Panc1 (cell line): ENCODE measurements around the gene ATP6V0C. TPM values are rescaled to one million over a fixed set of nuclear protein-coding genes. Genes with fewer than 3 reads are reported as not detected.

ENCODE experiments used
- ATAC-seq: fragments of 200-7000 bp; cut with Tn5 transposase; 2 replicates; pipeline ENCODE4 v1.9.1; 2020; ENCODE audit warnings: mild to moderate bottlenecking, moderate library complexity
- BruUV-seq: library from RNA; stranded (reverse); fragments of 400-500 nt; replicated peaks from 2 replicates; lab custom pipeline; 2021; lab: Mats Ljungman, UMichigan
- CTCF ChIA-PET: fragments of 300-600 bp; sonication (Branson Sonifier 250); formaldehyde crosslinking; loops from one replicate; lab custom pipeline; 2022; ENCODE audit warnings: antibody characterized with exemption; lab: Charles Lee
- POLR2A ChIA-PET: fragments of 300-600 bp; sonication (Branson Sonifier 250); formaldehyde crosslinking; loops from one replicate; lab custom pipeline; 2022; ENCODE audit warnings: antibody characterized with exemption; lab: Charles Lee
- DNase-seq: peaks from one replicate; pipeline ENCODE4 v3.0.0-alpha.2; 2010; ENCODE audit warnings: low read depth, low spot score
- H3K27ac ChIP-seq: 2 replicates; pipeline ENCODE4 v1.5.1; 2011; ENCODE audit warnings: mild to moderate bottlenecking, low read length, inconsistent platforms
- H3K27me3 ChIP-seq: fragments of 200-500 bp; sonication (Bioruptor generic); 2 replicates; pipeline ENCODE4 v1.6.0; 2014; ENCODE audit warnings: low read length, inconsistent platforms; ENCODE audit not compliant: control insufficient read depth, insufficient read depth
- H3K36me3 ChIP-seq: fragments of 200-500 bp; sonication (Bioruptor generic); 2 replicates; pipeline ENCODE4 v1.5.1; 2014; ENCODE audit warnings: inconsistent platforms, mild to moderate bottlenecking, low read length, moderate library complexity; ENCODE audit not compliant: control insufficient read depth, insufficient read depth
- H3K4me1 ChIP-seq: 2 replicates; pipeline ENCODE4 v1.5.1; 2011; ENCODE audit warnings: inconsistent platforms, mild to moderate bottlenecking, low read length, moderate library complexity; ENCODE audit not compliant: control insufficient read depth, insufficient read depth
- H3K4me3 ChIP-seq, 2 experiments: 2 replicates each; pipeline ENCODE4 v1.5.1; 2011 to 2012; ENCODE audit warnings: low read depth in 2 of 2, low read length in 2 of 2, mild to moderate bottlenecking in 2 of 2, inconsistent platforms in 1 of 2, moderate library complexity in 1 of 2
- H3K9me3 ChIP-seq: fragments of 200-500 bp; sonication (Bioruptor generic); 2 replicates; pipeline ENCODE4 v1.5.1; 2014; ENCODE audit warnings: low read depth, mild to moderate bottlenecking, inconsistent platforms, low read length, moderate library complexity; ENCODE audit not compliant: control insufficient read depth, insufficient read depth
- POLR2AphosphoS5 ChIP-seq: IDR thresholded peaks from 2 replicates; pipeline ENCODE4 v1.6.1; 2012; ENCODE audit warnings: mild to moderate bottlenecking, low read depth, low read length, moderate library complexity
- SIN3A ChIP-seq: IDR thresholded peaks from 2 replicates; pipeline ENCODE4 v1.6.1; 2012; ENCODE audit warnings: low read depth, mild to moderate bottlenecking, low read length, moderate library complexity, borderline replicate concordance; ENCODE audit not compliant: insufficient read depth
- TCF7L2 ChIP-seq: IDR thresholded peaks from 2 replicates; pipeline ENCODE4 v1.6.1; 2011; ENCODE audit warnings: mild to moderate bottlenecking, low read depth, low read length, inconsistent platforms
- in situ Hi-C: cut with HindIII; loops from 2 replicates; pipeline ENCODE4 v1.10.0; 2016; ENCODE audit warnings: low sequenced_read_pairs, low pct_unique_long_range_greater_than_20kb
- intact Hi-C: fragments of 100-400 bp; cut with micrococcal nuclease; formaldehyde crosslinking; loops from one replicate; pipeline ENCODE4 v1.10.0; 2022; ENCODE audit not compliant: unreplicated experiment
- total RNA-seq: library from RNA; stranded (reverse); gene quantifications from one replicate; pipeline ENCODE4 v1.2.1, GENCODE V29; 2021; ENCODE audit not compliant: unreplicated experiment
- TF ChIP-seq, protein P1 (sequence below), 2 experiments: IDR thresholded peaks; 2 replicates each; pipeline ENCODE4 v1.6.1; 2011 to 2012; ENCODE audit warnings: low read depth in 2 of 2, control low read depth in 1 of 2, low read length in 1 of 2, mild to moderate bottlenecking in 1 of 2, moderate library complexity in 1 of 2; ENCODE audit not compliant: insufficient read depth in 1 of 2
- TF ChIP-seq, protein P2 (sequence below): fragments of 450-650 bp; IDR thresholded peaks from 2 replicates; pipeline ENCODE4 v1.5.1; 2017; ENCODE audit warnings: mild to moderate bottlenecking

ATP6V0C gene
- total RNA-seq, 1 experiment from 2014 or later = 282 TPM

GRCh38 chr16:2497695-2498484 lies 15.9 kb upstream of the ATP6V0C start:
- Histone ChIP-seq H3K27me3 (no peaks in the 10 kb centered on the region), H3K27ac (no peak overlapping the region), H3K9me3 (no peaks in the 10 kb centered on the region), H3K36me3 (no peaks in the 10 kb centered on the region), H3K4me3 (no peak overlapping the region), H3K4me1 (peaks cover 21% of the 10 kb centered on the region)
- no TSS peak for BruUV-seq
- intact Hi-C loops = no loop called here
- DNase-seq (no peak), ATAC-seq (no peak)
- POLR2A ChIA-PET = no interaction called here
- TF ChIP-seq POLR2AphosphoS5 (no peak), TCF7L2 (no peak), SIN3A (no peak)
- TF ChIP-seq, protein P1, sequence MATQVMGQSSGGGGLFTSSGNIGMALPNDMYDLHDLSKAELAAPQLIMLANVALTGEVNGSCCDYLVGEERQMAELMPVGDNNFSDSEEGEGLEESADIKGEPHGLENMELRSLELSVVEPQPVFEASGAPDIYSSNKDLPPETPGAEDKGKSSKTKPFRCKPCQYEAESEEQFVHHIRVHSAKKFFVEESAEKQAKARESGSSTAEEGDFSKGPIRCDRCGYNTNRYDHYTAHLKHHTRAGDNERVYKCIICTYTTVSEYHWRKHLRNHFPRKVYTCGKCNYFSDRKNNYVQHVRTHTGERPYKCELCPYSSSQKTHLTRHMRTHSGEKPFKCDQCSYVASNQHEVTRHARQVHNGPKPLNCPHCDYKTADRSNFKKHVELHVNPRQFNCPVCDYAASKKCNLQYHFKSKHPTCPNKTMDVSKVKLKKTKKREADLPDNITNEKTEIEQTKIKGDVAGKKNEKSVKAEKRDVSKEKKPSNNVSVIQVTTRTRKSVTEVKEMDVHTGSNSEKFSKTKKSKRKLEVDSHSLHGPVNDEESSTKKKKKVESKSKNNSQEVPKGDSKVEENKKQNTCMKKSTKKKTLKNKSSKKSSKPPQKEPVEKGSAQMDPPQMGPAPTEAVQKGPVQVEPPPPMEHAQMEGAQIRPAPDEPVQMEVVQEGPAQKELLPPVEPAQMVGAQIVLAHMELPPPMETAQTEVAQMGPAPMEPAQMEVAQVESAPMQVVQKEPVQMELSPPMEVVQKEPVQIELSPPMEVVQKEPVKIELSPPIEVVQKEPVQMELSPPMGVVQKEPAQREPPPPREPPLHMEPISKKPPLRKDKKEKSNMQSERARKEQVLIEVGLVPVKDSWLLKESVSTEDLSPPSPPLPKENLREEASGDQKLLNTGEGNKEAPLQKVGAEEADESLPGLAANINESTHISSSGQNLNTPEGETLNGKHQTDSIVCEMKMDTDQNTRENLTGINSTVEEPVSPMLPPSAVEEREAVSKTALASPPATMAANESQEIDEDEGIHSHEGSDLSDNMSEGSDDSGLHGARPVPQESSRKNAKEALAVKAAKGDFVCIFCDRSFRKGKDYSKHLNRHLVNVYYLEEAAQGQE (IDR thresholded peaks at IDR 0.05; ENCODE audit: insufficient read depth in 1 of 2, low read depth in 2 of 2, low read length in 1 of 2) = no peak
- TF ChIP-seq, protein P2, sequence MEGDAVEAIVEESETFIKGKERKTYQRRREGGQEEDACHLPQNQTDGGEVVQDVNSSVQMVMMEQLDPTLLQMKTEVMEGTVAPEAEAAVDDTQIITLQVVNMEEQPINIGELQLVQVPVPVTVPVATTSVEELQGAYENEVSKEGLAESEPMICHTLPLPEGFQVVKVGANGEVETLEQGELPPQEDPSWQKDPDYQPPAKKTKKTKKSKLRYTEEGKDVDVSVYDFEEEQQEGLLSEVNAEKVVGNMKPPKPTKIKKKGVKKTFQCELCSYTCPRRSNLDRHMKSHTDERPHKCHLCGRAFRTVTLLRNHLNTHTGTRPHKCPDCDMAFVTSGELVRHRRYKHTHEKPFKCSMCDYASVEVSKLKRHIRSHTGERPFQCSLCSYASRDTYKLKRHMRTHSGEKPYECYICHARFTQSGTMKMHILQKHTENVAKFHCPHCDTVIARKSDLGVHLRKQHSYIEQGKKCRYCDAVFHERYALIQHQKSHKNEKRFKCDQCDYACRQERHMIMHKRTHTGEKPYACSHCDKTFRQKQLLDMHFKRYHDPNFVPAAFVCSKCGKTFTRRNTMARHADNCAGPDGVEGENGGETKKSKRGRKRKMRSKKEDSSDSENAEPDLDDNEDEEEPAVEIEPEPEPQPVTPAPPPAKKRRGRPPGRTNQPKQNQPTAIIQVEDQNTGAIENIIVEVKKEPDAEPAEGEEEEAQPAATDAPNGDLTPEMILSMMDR = no peak
- CTCF ChIA-PET = no interaction called here
- in situ Hi-C loops = no loop called here

GRCh38 chr16:2498531-2499253 lies 15.1 kb upstream of the ATP6V0C start:
- DNase-seq (no peak), ATAC-seq (no peak)

More at GRCh38 chr16:2498531-2499253, 15.1 kb upstream of the ATP6V0C start:
- BruUV-seq = no TSS peak
- H3K4me1 ChIP-seq = peaks cover 23% of the 10 kb centered on the region
- no peaks in the 10 kb centered on the region; the same call in 1 of the 2 replicates for H3K36me3 ChIP-seq
- no peaks in the 10 kb centered on the region for H3K9me3 ChIP-seq
- H3K27ac ChIP-seq = no peak overlapping the region
- TF ChIP-seq, protein P1 (IDR thresholded peaks at IDR 0.05; ENCODE audit: insufficient read depth in 1 of 2, low read depth in 2 of 2, low read length in 1 of 2) = no peak
- TF ChIP-seq POLR2AphosphoS5 = no peak
- TF ChIP-seq TCF7L2 = no peak
- TF ChIP-seq, protein P2 = no peak
- no peak for TF ChIP-seq SIN3A
- intact Hi-C loops (no loop called here), in situ Hi-C loops (no loop called here)
- ChIA-PET POLR2A (no interaction called here), CTCF (no interaction called here)
- no peaks in the 10 kb centered on the region for H3K27me3 ChIP-seq
- H3K4me3 ChIP-seq = no peak overlapping the region
